OCI-LY3 (cell line): ENCODE results near the gene CHPT1.

ENCODE experiments used
- H2AFZ ChIP-seq: fragments of 200-600, 300-600 bp; shearing (Covaris generic); 2 replicates; pipeline ENCODE4 v1.6.0; 2014; ENCODE audit warnings: antibody characterized with exemption, low read depth, low read length
- H3K27ac ChIP-seq: fragments of 200-600, 300-600 bp; sonication (generic); 2 replicates; pipeline ENCODE4 v1.5.1; 2014; ENCODE audit warnings: mild to moderate bottlenecking, low read length, moderate library complexity, mixed read lengths
- H3K27me3 ChIP-seq: fragments of 200-600, 300-600 bp; sonication (generic); 2 replicates; pipeline ENCODE4 v1.6.1; 2014; ENCODE audit warnings: low read depth, low read length, mixed read lengths
- H3K36me3 ChIP-seq: fragments of 200-600, 300-600 bp; sonication (generic); replicated peaks from 2 replicates; pipeline ENCODE3; 2014; ENCODE audit warnings: low read depth, low read length, mixed read lengths
- H3K4me1 ChIP-seq: fragments of 300-600, 200-600 bp; sonication (generic); 2 replicates; pipeline ENCODE4 v1.6.1; 2014; ENCODE audit warnings: low read length, mixed read lengths
- H3K4me2 ChIP-seq: fragments of 200-600, 300-600 bp; sonication (generic); 2 replicates; pipeline ENCODE4 v1.6.1; 2014; ENCODE audit warnings: low read length, mixed read lengths
- H3K4me3 ChIP-seq: fragments of 300-600, 200-600 bp; sonication (generic); 2 replicates; pipeline ENCODE4 v1.5.1; 2014; ENCODE audit warnings: antibody characterized with exemption, mild to moderate bottlenecking, low read length, moderate library complexity
- H3K79me2 ChIP-seq: fragments of 300-600, 200-600 bp; shearing (Covaris generic); 2 replicates; pipeline ENCODE4 v1.6.1; 2014; ENCODE audit warnings: mild to moderate bottlenecking, low read length, mixed read lengths
- H3K9ac ChIP-seq: fragments of 300-600, 200-600 bp; shearing (Covaris generic); 2 replicates; pipeline ENCODE4 v1.6.0; 2014; ENCODE audit warnings: mild to moderate bottlenecking, low read length, moderate library complexity
- H3K9me3 ChIP-seq: fragments of 200-600, 300-600 bp; shearing (Covaris generic); 2 replicates; pipeline ENCODE4 v1.6.1; 2014; ENCODE audit warnings: low read length, mixed read lengths; ENCODE audit not compliant: insufficient read depth
- H4K20me1 ChIP-seq: fragments of 200-600, 300-600 bp; sonication (generic); 2 replicates; pipeline ENCODE4 v1.6.1; 2016; ENCODE audit warnings: low read length, mixed read lengths; ENCODE audit not compliant: insufficient read depth
- CTCF ChIP-seq: fragments of 200-600, 300-600 bp; sonication (generic); IDR thresholded peaks from 2 replicates; pipeline ENCODE4 v1.5.1; 2014; ENCODE audit warnings: antibody characterized with exemption, low read length, low read depth
- EZH2phosphoT487 ChIP-seq: fragments of 200-600 bp; shearing (Covaris generic); IDR thresholded peaks from 2 replicates; pipeline ENCODE4 v1.6.1; 2018; ENCODE audit warnings: antibody characterized with exemption, mixed run types, low read depth

CHPT1 gene

GRCh38 chr12:101697197-101697929 is at the start of gene CHPT1:
TSS of gene CHPT1 (plus strand) at chr12:101697640. CDS start at chr12:101697862, 222 bp downstream.
- no peak for TF ChIP-seq CTCF
- TF ChIP-seq EZH2phosphoT487: no peak
- peak within 1 kb of the TSS; percentile 87 for H3K4me3 ChIP-seq
- no peaks in the 10 kb centered on the region for H3K9me3 ChIP-seq
- no peaks in the 10 kb centered on the region for H3K36me3 ChIP-seq
- no peaks in the 10 kb centered on the region; the same call in 1 of the 2 replicates for H3K79me2 ChIP-seq
- no peak within 1 kb of the TSS for H3K27ac ChIP-seq
- H3K9ac ChIP-seq: peak within 1 kb of the TSS; percentile 73
- peaks cover 11% of the 10 kb centered on the region for H3K4me1 ChIP-seq
- 0 out of 2 replicates have a peak, but pooled peaks cover 5% of the 10 kb centered on the region for H3K27me3 ChIP-seq
- H3K4me2 ChIP-seq: peak within 1 kb of the TSS; percentile 91
- no peaks in the 10 kb centered on the region for H4K20me1 ChIP-seq
- peak within 1 kb of the TSS; percentile 95 for H2AFZ ChIP-seq

- peaks cover 21% of the 10 kb centered on the region for H3K4me1 ChIP-seq
- H2AFZ ChIP-seq: no peak overlapping the region
- H3K36me3 ChIP-seq: no peaks in the 10 kb centered on the region
- H3K79me2 ChIP-seq: no peaks in the 10 kb centered on the region
- no peak overlapping the region for H3K4me3 ChIP-seq
- peaks cover 35% of the 10 kb centered on the region for H3K27me3 ChIP-seq
- TF ChIP-seq EZH2phosphoT487: no peak
- TF ChIP-seq CTCF: no peak
- H3K9ac ChIP-seq: no peak overlapping the region
- no peaks in the 10 kb centered on the region for H3K9me3 ChIP-seq
- H3K27ac ChIP-seq: no peak overlapping the region
- peak overlapping the region; percentile 21 for H3K4me2 ChIP-seq
- H4K20me1 ChIP-seq: no peaks in the 10 kb centered on the region
These were observed 49.7 kb upstream of the CHPT1 start for GRCh38 chr12:101647711-101648110.

- no peak for TF ChIP-seq EZH2phosphoT487
- no peak for TF ChIP-seq CTCF
- no peaks in the 10 kb centered on the region for H4K20me1 ChIP-seq
- no peak overlapping the region for H3K27ac ChIP-seq
These were observed 49.2 kb upstream of the CHPT1 start for GRCh38 chr12:101648195-101648594.

GRCh38 chr12:101650346-101651117 is 46.9 kb upstream of the CHPT1 start:
- Histone ChIP-seq H3K27ac (no peak overlapping the region), H3K4me3 (no peak overlapping the region), H3K9ac (no peak overlapping the region), H3K4me2 (no peak overlapping the region), H3K36me3 (no peaks in the 10 kb centered on the region), H3K9me3 (no peaks in the 10 kb centered on the region), H4K20me1 (no peaks in the 10 kb centered on the region), H3K4me1 (peaks cover 21% of the 10 kb centered on the region), H2AFZ (no peak overlapping the region), H3K27me3 (peaks cover 44% of the 10 kb centered on the region), H3K79me2 (no peaks in the 10 kb centered on the region)
- TF ChIP-seq EZH2phosphoT487 (no peak), CTCF (no peak)

More at GRCh38 chr12:101648195-101648594, 49.2 kb upstream of the CHPT1 start:
- Histone ChIP-seq H3K27me3 (peaks cover 37% of the 10 kb centered on the region), H2AFZ (no peak overlapping the region), H3K4me2 (peak overlapping the region; percentile 21), H3K9ac (no peak overlapping the region), H3K4me3 (no peak overlapping the region), H3K4me1 (peaks cover 21% of the 10 kb centered on the region), H3K79me2 (no peaks in the 10 kb centered on the region), H3K36me3 (no peaks in the 10 kb centered on the region), H3K9me3 (no peaks in the 10 kb centered on the region)
